Calu3 (cell line): Measurements from ENCODE around the gene PNPLA1. TPM values are rescaled to one million over a fixed set of nuclear protein-coding genes. Genes with fewer than 3 reads are reported as not detected.

ENCODE experiments used
- BruUV-seq: library from RNA; stranded (reverse); fragments of 400-500 nt; replicated peaks from 2 replicates; lab custom pipeline; 2021; lab: Mats Ljungman, UMichigan
- CTCF ChIA-PET: fragments of 300-600 bp; sonication (Branson Sonifier 250); formaldehyde crosslinking; loops from one replicate; lab custom pipeline; 2022; ENCODE audit warnings: antibody characterized with exemption; lab: Charles Lee
- DNase-seq: peaks from one replicate; pipeline ENCODE4 v3.0.0; 2022
- H3K27ac Mint-ChIP-seq: one replicate; pipeline ENCODE4 v1.8.0; 2022; ENCODE audit warnings: mixed read lengths; ENCODE audit not compliant: unreplicated experiment
- H3K27me3 Mint-ChIP-seq: one replicate; pipeline ENCODE4 v1.8.0; 2022; ENCODE audit warnings: mixed read lengths; ENCODE audit not compliant: unreplicated experiment
- H3K36me3 Mint-ChIP-seq: one replicate; pipeline ENCODE4 v1.8.0; 2022; ENCODE audit warnings: mild to moderate bottlenecking, moderate library complexity, mixed read lengths; ENCODE audit not compliant: insufficient read depth, unreplicated experiment
- H3K4me1 Mint-ChIP-seq: one replicate; pipeline ENCODE4 v1.8.0; 2022; ENCODE audit warnings: mild to moderate bottlenecking, low read depth, mixed read lengths; ENCODE audit not compliant: unreplicated experiment
- H3K4me3 Mint-ChIP-seq: one replicate; pipeline ENCODE4 v1.8.0; 2022; ENCODE audit warnings: mild to moderate bottlenecking, low read depth, moderate library complexity, mixed read lengths; ENCODE audit not compliant: unreplicated experiment
- H3K9me3 Mint-ChIP-seq: one replicate; pipeline ENCODE4 v1.8.0; 2022; ENCODE audit warnings: low read depth, mixed read lengths; ENCODE audit not compliant: unreplicated experiment
- intact Hi-C: fragments of 100-400 bp; cut with micrococcal nuclease; formaldehyde crosslinking; loops from one replicate; pipeline ENCODE4 v1.10.0; 2022; ENCODE audit not compliant: unreplicated experiment
- total RNA-seq: library from RNA; stranded (reverse); gene quantifications from 2 replicates; pipeline ENCODE4 v1.2.3, GENCODE V29; 2022
- TF ChIP-seq, protein P1 (sequence below): fragments of 200-600 bp; IDR thresholded peaks from one replicate; pipeline ENCODE4 v1.8.0; 2022; ENCODE audit warnings: antibody characterized with exemption; ENCODE audit not compliant: unreplicated experiment

Gene PNPLA1
- total RNA-seq, 1 experiment from 2014 or later: 0.19 TPM

DNA sequence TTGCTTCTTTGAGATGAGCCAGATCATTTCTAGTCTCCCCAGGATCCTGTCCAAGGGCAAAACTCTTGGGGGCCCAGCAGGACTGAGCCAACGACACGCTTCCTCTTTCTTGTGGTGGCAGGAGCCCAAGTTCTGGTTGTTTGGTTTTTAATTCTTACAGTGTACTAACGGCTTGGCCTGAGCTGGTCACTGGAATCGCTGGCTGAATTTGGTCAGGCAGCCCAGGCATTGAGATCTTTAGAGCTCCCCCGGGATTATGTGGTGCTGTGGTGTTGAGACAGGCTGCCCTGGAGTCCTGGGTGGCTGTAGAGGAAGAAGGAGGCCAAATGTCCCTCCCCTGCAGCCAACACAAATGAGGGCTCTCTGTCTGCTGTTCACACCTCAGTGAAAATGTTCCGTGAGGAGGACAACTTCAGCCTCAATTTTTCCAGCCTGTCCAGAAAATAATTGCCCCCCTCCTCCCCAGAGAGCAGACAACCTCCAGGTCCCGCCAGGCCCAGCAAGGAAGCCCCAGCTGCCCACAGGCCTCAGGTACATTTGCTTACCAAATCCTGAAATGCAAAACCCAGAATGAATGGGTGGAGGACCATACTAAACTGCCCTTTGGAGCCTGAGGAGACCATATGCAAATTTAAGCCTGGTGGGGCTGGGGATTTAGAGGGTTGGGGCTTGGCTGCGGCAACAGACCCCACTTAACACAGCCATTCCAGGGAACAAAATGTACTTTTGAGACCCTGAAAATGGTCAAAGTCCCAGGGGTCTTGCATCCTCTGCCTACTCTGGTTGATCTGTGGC lies 43.2 kb downstream of the PNPLA1 start:
- H3K36me3 Mint-ChIP-seq: no peaks in the 10 kb centered on the region
- intact Hi-C loops: no loop called here
- H3K9me3 Mint-ChIP-seq: no peaks in the 10 kb centered on the region
- no peak overlapping the region for H3K27ac Mint-ChIP-seq
- DNase-seq: no peak
- CTCF ChIA-PET: interaction anchor here (0.9 to 1.2 kb wide), 2 partner anchors 11 to 28 kb away, joined by 3 to 4 read pairs; no protein-coding TSS in a partner anchor
- H3K27me3 Mint-ChIP-seq: no peaks in the 10 kb centered on the region
- BruUV-seq: no TSS peak
- H3K4me1 Mint-ChIP-seq: peaks cover 9% of the 10 kb centered on the region
- no peak overlapping the region for H3K4me3 Mint-ChIP-seq
- TF ChIP-seq, protein P1, sequence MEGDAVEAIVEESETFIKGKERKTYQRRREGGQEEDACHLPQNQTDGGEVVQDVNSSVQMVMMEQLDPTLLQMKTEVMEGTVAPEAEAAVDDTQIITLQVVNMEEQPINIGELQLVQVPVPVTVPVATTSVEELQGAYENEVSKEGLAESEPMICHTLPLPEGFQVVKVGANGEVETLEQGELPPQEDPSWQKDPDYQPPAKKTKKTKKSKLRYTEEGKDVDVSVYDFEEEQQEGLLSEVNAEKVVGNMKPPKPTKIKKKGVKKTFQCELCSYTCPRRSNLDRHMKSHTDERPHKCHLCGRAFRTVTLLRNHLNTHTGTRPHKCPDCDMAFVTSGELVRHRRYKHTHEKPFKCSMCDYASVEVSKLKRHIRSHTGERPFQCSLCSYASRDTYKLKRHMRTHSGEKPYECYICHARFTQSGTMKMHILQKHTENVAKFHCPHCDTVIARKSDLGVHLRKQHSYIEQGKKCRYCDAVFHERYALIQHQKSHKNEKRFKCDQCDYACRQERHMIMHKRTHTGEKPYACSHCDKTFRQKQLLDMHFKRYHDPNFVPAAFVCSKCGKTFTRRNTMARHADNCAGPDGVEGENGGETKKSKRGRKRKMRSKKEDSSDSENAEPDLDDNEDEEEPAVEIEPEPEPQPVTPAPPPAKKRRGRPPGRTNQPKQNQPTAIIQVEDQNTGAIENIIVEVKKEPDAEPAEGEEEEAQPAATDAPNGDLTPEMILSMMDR: no peak

DNA sequence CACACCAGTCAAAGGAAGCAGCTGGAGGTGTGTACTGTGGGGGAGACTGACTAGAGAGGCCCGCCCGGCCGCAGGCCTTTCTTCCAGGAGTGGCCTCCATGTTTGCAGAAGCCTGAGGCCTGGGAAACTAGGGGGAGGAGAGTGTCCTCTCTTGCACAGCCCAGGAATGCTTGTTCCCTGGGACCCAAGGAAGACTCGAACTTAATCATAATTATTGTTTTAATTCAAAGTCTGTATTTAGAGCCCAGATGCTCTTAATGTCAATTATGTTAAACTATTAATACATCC lies 43.7 kb downstream of the PNPLA1 start:
- intact Hi-C loops: no loop called here
- Mint-ChIP-seq H3K4me3 (no peak overlapping the region), H3K4me1 (peaks cover 13% of the 10 kb centered on the region), H3K27ac (no peak overlapping the region), H3K36me3 (no peaks in the 10 kb centered on the region), H3K9me3 (no peaks in the 10 kb centered on the region), H3K27me3 (no peaks in the 10 kb centered on the region)
- no TSS peak for BruUV-seq
- DNase-seq: no peak
- TF ChIP-seq, protein P1: no peak
- CTCF ChIA-PET: interaction anchor here (0.9 to 1.0 kb wide), 4 partner anchors 11 to 28 kb away, joined by 3 to 5 read pairs (median 4); no protein-coding TSS in a partner anchor

DNA sequence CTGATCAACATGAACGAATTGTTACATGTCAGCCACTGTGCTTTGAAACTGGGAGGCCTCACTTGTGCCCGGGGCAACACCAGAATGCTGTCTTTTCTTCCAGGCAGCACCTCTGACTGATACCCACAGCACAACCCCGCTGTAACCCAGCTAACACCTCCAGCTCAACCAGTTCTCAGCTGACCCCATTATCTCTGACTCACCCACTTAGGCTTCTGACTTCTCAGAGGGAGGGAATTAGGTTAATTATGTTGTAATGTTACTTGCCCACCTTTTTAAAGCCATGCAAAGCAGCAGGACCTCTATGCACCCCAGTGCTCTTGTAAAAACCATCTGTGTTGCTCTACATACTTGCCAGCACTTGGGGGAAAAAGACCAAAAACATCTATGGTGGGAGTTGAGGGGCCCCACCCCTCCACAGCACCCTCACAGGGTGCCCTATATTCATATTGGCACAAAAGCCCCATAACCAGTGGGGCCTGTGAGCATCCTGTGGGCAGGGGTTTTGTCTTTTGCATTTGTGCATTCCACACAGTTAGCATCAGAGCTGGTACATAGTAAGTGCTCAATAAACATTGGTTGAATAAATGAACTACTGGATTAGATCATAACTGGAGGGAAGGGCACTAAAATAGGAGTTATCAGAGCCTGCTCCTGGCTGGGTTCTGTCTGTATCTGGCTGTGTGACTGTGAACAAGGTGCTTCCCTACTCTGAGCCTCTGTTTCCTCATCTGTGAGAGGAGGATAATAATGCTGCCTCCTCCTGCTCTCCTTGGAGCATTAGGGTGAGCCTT lies 44.6 kb downstream of the PNPLA1 start:
- Mint-ChIP-seq H3K4me1 (peaks cover 16% of the 10 kb centered on the region), H3K4me3 (peak overlapping the region; percentile 30), H3K27ac (peak overlapping the region; percentile 35), H3K36me3 (no peaks in the 10 kb centered on the region), H3K9me3 (no peaks in the 10 kb centered on the region), H3K27me3 (no peaks in the 10 kb centered on the region)
- TF ChIP-seq, protein P1: no peak
- intact Hi-C loops: no loop called here
- peak; percentile 78 for DNase-seq
- CTCF ChIA-PET: interaction anchor here (1.0 kb wide), 3 partner anchors 12 to 27 kb away, joined by 3 to 5 read pairs (median 3); no protein-coding TSS in a partner anchor
- BruUV-seq: no TSS peak

DNA sequence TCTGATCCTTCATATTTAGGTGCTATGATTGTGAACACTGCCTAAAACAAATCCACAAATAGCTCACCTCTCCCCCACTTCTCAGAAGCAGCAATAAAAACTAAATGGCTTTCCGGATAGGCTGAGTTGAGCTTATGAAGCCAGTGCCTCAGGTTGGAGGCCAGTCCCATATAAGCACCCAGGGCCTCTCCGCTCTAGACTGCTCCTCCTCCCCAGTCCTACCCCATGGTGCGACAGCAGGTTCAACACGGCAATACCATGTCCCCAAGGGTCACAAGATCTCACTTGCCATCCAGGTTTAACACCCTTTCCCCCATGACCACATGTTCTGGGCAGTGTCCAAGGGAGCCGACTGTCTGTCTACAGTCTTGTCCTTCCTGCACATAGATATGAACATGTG lies 46.1 kb downstream of the PNPLA1 start:
- no peak for DNase-seq
- TF ChIP-seq, protein P1: no peak
- intact Hi-C loops: no loop called here
- H3K4me3 Mint-ChIP-seq: no peak overlapping the region
- no peaks in the 10 kb centered on the region for H3K36me3 Mint-ChIP-seq
- peaks cover 24% of the 10 kb centered on the region for H3K4me1 Mint-ChIP-seq
- no TSS peak for BruUV-seq
- H3K27me3 Mint-ChIP-seq: no peaks in the 10 kb centered on the region
- no peak overlapping the region for H3K27ac Mint-ChIP-seq
- H3K9me3 Mint-ChIP-seq: no peaks in the 10 kb centered on the region
- CTCF ChIA-PET: interaction anchor here (0.6 to 1.2 kb wide), 3 partner anchors 13 to 43 kb away, joined by 3 to 4 read pairs (median 4); no protein-coding TSS in a partner anchor
